ENCODE data around the gene KLHL21.

Gene KLHL21

DNA sequence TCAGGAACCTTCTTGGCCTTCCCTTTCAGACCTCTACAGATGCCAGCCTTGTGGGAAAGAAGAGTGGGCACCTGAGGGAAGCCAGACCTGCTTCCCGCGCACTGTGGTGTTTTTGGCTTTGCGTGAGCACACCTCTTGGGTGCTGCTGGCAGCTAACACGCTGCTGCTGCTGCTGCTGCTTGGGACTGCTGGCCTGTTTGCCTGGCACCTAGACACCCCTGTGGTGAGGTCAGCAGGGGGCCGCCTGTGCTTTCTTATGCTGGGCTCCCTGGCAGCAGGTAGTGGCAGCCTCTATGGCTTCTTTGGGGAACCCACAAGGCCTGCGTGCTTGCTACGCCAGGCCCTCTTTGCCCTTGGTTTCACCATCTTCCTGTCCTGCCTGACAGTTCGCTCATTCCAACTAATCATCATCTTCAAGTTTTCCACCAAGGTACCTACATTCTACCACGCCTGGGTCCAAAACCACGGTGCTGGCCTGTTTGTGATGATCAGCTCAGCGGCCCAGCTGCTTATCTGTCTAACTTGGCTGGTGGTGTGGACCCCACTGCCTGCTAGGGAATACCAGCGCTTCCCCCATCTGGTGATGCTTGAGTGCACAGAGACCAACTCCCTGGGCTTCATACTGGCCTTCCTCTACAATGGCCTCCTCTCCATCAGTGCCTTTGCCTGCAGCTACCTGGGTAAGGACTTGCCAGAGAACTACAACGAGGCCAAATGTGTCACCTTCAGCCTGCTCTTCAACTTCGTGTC is 23.9 kb downstream of the KLHL21 start:
- H3K9me3 ChIP-seq (ENCODE audit: insufficient read depth, low read length, severe bottlenecking) = no peaks in the 10 kb centered on the region
- peak overlapping the region in 1 of 2 experiments; percentile 96; a peak in 1 of 4 replicates for H3K4me3 ChIP-seq (ENCODE audit: low read depth in 1 of 2, low read length in 2 of 2)
- no peak for ATAC-seq (ENCODE audit: insufficient read depth, low read depth)
- peaks cover 12% of the 10 kb centered on the region for H4K20me1 ChIP-seq (ENCODE audit: insufficient read depth, low read length)
- H3K79me2 ChIP-seq (ENCODE audit: insufficient read depth, low read length) = peaks cover 26% of the 10 kb centered on the region
- peaks cover 10% of the 10 kb centered on the region; the same call in 1 of the 2 replicates for H3K36me3 ChIP-seq (ENCODE audit: insufficient read depth, low read length)
- no peak for TF ChIP-seq EZH2 (IDR thresholded peaks at IDR 0.05; ENCODE audit: borderline replicate concordance, low read depth, low read length, severe bottlenecking)
- TF ChIP-seq, protein P1, sequence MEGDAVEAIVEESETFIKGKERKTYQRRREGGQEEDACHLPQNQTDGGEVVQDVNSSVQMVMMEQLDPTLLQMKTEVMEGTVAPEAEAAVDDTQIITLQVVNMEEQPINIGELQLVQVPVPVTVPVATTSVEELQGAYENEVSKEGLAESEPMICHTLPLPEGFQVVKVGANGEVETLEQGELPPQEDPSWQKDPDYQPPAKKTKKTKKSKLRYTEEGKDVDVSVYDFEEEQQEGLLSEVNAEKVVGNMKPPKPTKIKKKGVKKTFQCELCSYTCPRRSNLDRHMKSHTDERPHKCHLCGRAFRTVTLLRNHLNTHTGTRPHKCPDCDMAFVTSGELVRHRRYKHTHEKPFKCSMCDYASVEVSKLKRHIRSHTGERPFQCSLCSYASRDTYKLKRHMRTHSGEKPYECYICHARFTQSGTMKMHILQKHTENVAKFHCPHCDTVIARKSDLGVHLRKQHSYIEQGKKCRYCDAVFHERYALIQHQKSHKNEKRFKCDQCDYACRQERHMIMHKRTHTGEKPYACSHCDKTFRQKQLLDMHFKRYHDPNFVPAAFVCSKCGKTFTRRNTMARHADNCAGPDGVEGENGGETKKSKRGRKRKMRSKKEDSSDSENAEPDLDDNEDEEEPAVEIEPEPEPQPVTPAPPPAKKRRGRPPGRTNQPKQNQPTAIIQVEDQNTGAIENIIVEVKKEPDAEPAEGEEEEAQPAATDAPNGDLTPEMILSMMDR (IDR thresholded peaks at IDR 0.05; ENCODE audit: borderline replicate concordance, extremely low read depth, low read length, poor library complexity, severe bottlenecking) = no peak
- DNase-seq = no peak
- peak overlapping the region; percentile 76 for H2AFZ ChIP-seq (ENCODE audit: low read depth, low read length)
- H3K4me2 ChIP-seq (ENCODE audit: insufficient read depth, low read length) = peak overlapping the region; percentile 100
- no peaks in the 10 kb centered on the region for H3K27me3 ChIP-seq (ENCODE audit: insufficient read depth, low read length, poor library complexity)
- peaks cover 31% of the 10 kb centered on the region for H3K4me1 ChIP-seq (ENCODE audit: insufficient read depth, low read length)
- H3K9ac ChIP-seq (ENCODE audit: low read depth, low read length) = peak overlapping the region; percentile 75; the same call in 1 of the 2 replicates
- H3K27ac ChIP-seq (ENCODE audit: low read length) = peak overlapping the region; percentile 67

DNA sequence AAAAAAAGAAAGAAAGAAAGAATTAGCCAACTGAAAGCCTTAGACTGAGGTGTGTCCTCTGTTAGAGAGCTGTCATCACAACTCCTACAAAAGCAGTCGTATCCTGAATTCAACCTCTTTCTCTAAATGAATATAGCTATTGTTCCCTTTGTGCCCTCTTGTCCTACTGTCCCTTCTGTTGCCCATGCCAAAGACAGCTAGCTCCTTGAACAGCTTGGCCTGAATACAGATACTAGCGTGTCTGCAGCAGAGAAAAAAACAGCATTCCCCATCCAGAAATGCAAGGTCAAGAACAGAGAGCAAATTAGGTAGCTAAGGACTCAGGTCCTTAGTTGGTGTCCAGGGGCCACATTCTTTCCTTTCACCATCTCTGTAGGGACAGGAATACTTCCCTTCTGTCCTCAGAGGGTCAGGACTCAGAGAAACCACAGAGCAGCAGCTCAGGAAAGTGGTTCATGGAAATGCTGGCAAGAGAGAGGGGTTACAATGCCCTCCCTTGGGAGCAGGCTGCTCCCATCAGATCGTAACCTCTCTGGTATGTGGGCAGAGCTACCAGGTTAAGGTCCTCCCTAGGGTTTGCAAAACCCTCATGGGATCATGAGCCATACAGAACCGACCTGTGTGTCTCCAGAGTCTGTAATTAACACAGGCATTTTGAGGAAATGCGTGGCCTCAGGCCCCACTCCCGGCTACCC is 24.7 kb downstream of the KLHL21 start:
- Histone ChIP-seq H4K20me1 (ENCODE audit: insufficient read depth, low read length) (peaks cover 12% of the 10 kb centered on the region), H3K4me2 (ENCODE audit: insufficient read depth, low read length) (no peak overlapping the region), H3K9ac (ENCODE audit: low read depth, low read length) (no peak overlapping the region), H3K4me1 (ENCODE audit: insufficient read depth, low read length) (peaks cover 31% of the 10 kb centered on the region), H3K27ac (ENCODE audit: low read length) (no peak overlapping the region), H3K27me3 (ENCODE audit: insufficient read depth, low read length, poor library complexity) (no peaks in the 10 kb centered on the region), H3K4me3 (ENCODE audit: low read depth in 1 of 2, low read length in 2 of 2) (no peak overlapping the region), H3K9me3 (ENCODE audit: insufficient read depth, low read length, severe bottlenecking) (no peaks in the 10 kb centered on the region), H3K79me2 (ENCODE audit: insufficient read depth, low read length) (peaks cover 26% of the 10 kb centered on the region), H2AFZ (ENCODE audit: low read depth, low read length) (no peak overlapping the region), H3K36me3 (ENCODE audit: insufficient read depth, low read length) (peaks cover 10% of the 10 kb centered on the region; the same call in 1 of the 2 replicates)
- no peak for TF ChIP-seq EZH2 (IDR thresholded peaks at IDR 0.05; ENCODE audit: borderline replicate concordance, low read depth, low read length, severe bottlenecking)
- TF ChIP-seq, protein P1 (IDR thresholded peaks at IDR 0.05; ENCODE audit: borderline replicate concordance, extremely low read depth, low read length, poor library complexity, severe bottlenecking) = no peak
- ATAC-seq (ENCODE audit: insufficient read depth, low read depth) = no peak
- DNase-seq = no peak

DNA sequence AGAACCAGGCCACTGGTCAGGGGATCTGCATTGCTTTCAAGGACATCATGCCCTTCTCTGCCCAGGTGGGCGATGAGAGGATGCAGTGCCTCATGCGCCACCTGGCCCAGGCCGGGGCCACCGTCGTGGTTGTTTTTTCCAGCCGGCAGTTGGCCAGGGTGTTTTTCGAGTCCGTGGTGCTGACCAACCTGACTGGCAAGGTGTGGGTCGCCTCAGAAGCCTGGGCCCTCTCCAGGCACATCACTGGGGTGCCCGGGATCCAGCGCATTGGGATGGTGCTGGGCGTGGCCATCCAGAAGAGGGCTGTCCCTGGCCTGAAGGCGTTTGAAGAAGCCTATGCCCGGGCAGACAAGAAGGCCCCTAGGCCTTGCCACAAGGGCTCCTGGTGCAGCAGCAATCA is 27.9 kb downstream of the KLHL21 start:
- no peak for DNase-seq
- no peaks in the 10 kb centered on the region for H3K79me2 ChIP-seq (ENCODE audit: insufficient read depth, low read length)
- H3K27me3 ChIP-seq (ENCODE audit: insufficient read depth, low read length, poor library complexity) = peaks cover 6% of the 10 kb centered on the region
- no peak for ATAC-seq (ENCODE audit: insufficient read depth, low read depth)
- peaks cover 9% of the 10 kb centered on the region for H3K4me1 ChIP-seq (ENCODE audit: insufficient read depth, low read length)
- no peak overlapping the region for H3K4me3 ChIP-seq (ENCODE audit: low read depth in 1 of 2, low read length in 2 of 2)
- H3K27ac ChIP-seq (ENCODE audit: low read length) = no peak overlapping the region
- no peak overlapping the region for H3K9ac ChIP-seq (ENCODE audit: low read depth, low read length)
- H2AFZ ChIP-seq (ENCODE audit: low read depth, low read length) = no peak overlapping the region
- H3K4me2 ChIP-seq (ENCODE audit: insufficient read depth, low read length) = no peak overlapping the region
- H3K9me3 ChIP-seq (ENCODE audit: insufficient read depth, low read length, severe bottlenecking) = no peaks in the 10 kb centered on the region
- no peaks in the 10 kb centered on the region for H4K20me1 ChIP-seq (ENCODE audit: insufficient read depth, low read length)
- H3K36me3 ChIP-seq (ENCODE audit: insufficient read depth, low read length) = no peaks in the 10 kb centered on the region
- TF ChIP-seq, protein P1 (IDR thresholded peaks at IDR 0.05; ENCODE audit: borderline replicate concordance, extremely low read depth, low read length, poor library complexity, severe bottlenecking) = no peak
- no peak for TF ChIP-seq EZH2 (IDR thresholded peaks at IDR 0.05; ENCODE audit: borderline replicate concordance, low read depth, low read length, severe bottlenecking)

Data from DND-41 (cell line).